GM12878 (cell line): ENCODE measurements around the gene CTNNAL1. TPM values are rescaled to one million over a fixed set of nuclear protein-coding genes. Genes with fewer than 3 reads are reported as not detected.

ENCODE experiments used
- ATAC-seq: fragments of 200-7000 bp; cut with Tn5 transposase; 3 replicates; pipeline ENCODE4 v1.9.1; 2020; ENCODE audit warnings: mild to moderate bottlenecking, moderate library complexity
- BruUV-seq: library from RNA; stranded (reverse); fragments of 400-500 nt; replicated peaks from 2 replicates; lab custom pipeline; 2021; lab: Mats Ljungman, UMichigan
- CTCF ChIA-PET: fragments of 300-600 bp; sonication (Branson Sonifier 250); formaldehyde crosslinking; extraction: SDS; loops from one replicate; lab custom pipeline; 2021; ENCODE audit warnings: inconsistent platforms; lab: Yijun Ruan, JAX
- POLR2A ChIA-PET: fragments of 350-600 bp; formaldehyde crosslinking; extraction: SDS; loops from one replicate; lab custom pipeline; 2021; ENCODE audit warnings: inconsistent platforms; lab: Charles Lee
- RAD21 ChIA-PET: fragments of 300-600 bp; sonication (Branson Sonifier 250); formaldehyde crosslinking; loops from one replicate; lab custom pipeline; 2023; ENCODE audit warnings: antibody characterized with exemption; ENCODE audit not compliant: unreplicated experiment; lab: Charles Lee
- SMC1A ChIA-PET: fragments of 300-600 bp; sonication (Branson Sonifier 250); formaldehyde crosslinking; loops from one replicate; lab custom pipeline; 2023; ENCODE audit not compliant: unreplicated experiment, uncharacterized antibody; lab: Charles Lee
- DNase-seq: peaks from one replicate; pipeline ENCODE4 v3.0.0-alpha.2; 2011; ENCODE audit warnings: low read depth, low spot score
- FAIRE-seq: peaks from 3 replicates; lab custom pipeline; 2011; peaks lifted over from hg19 to GRCh38; lab: Jason Lieb, UNC
- H2AFZ ChIP-seq: 2 replicates; pipeline ENCODE4 v1.6.0; 2011; ENCODE audit warnings: low read depth, low read length, control low read depth; ENCODE audit not compliant: control insufficient read depth
- H3K27ac ChIP-seq: 2 replicates; pipeline ENCODE4 v1.5.1; 2011; ENCODE audit warnings: control low read depth; ENCODE audit not compliant: control insufficient read depth, insufficient read depth
- H3K27me3 ChIP-seq, 2 experiments: replicated peaks in 1 of 2; 2 replicates each; pipeline versions ENCODE4 v1.6.0 to v1.6.1; 2011; ENCODE audit warnings: low read length in 1 of 2; ENCODE audit not compliant: control insufficient read depth in 2 of 2, insufficient read depth in 2 of 2
- H3K36me3 ChIP-seq, 2 experiments: 2 replicates each; pipeline ENCODE4 v1.5.1; 2011; ENCODE audit warnings: low read length in 1 of 2; ENCODE audit not compliant: control insufficient read depth in 2 of 2, insufficient read depth in 2 of 2
- H3K4me1 ChIP-seq: 2 replicates; pipeline ENCODE4 v1.6.1; 2011; ENCODE audit warnings: mild to moderate bottlenecking, low read length, moderate library complexity, mixed read lengths; ENCODE audit not compliant: control insufficient read depth, insufficient read depth
- H3K4me2 ChIP-seq: 2 replicates; pipeline ENCODE4 v1.6.0; 2011; ENCODE audit warnings: control low read depth; ENCODE audit not compliant: control insufficient read depth, insufficient read depth
- H3K4me3 ChIP-seq: fragments of 200-600 bp; sonication (generic); 2 replicates; pipeline ENCODE4 v1.5.1; 2016
- H3K79me2 ChIP-seq: 2 replicates; pipeline ENCODE4 v1.6.0; 2011; ENCODE audit warnings: low read length; ENCODE audit not compliant: control insufficient read depth, insufficient read depth
- H3K9ac ChIP-seq: 2 replicates; pipeline ENCODE4 v1.8.0; 2011; ENCODE audit warnings: low read length, control low read depth, mixed read lengths; ENCODE audit not compliant: control insufficient read depth, insufficient read depth
- H3K9me3 ChIP-seq: replicated peaks from 3 replicates; pipeline ENCODE4 v1.5.1; 2011; ENCODE audit warnings: mild to moderate bottlenecking, low read length; ENCODE audit not compliant: control insufficient read depth, insufficient read depth
- H4K20me1 ChIP-seq: 2 replicates; pipeline ENCODE4 v1.6.0; 2011; ENCODE audit not compliant: control insufficient read depth, insufficient read depth
- CHD2 ChIP-seq: IDR thresholded peaks from 2 replicates; pipeline ENCODE4 v1.6.1; 2011; ENCODE audit warnings: low read depth, low read length, improper control_type of control experiment, borderline replicate concordance
- EGR1 ChIP-seq, 2 experiments: IDR thresholded peaks; 1 replicate in 1 of 2; 2 replicates in 1 of 2; pipeline ENCODE4 v1.6.1; 2011 to 2012; ENCODE audit warnings: low read depth in 2 of 2, low read length in 2 of 2, borderline replicate concordance in 1 of 2, mild to moderate bottlenecking in 1 of 2, moderate library complexity in 1 of 2
- ELK1 ChIP-seq: IDR thresholded peaks from 2 replicates; pipeline ENCODE4 v1.6.1; 2012; ENCODE audit warnings: low read depth, low read length, improper control_type of control experiment
- EZH2 ChIP-seq: IDR thresholded peaks from 2 replicates; pipeline ENCODE4 v1.6.1; 2012; ENCODE audit warnings: low read depth, mild to moderate bottlenecking, control low read depth, inconsistent platforms, low read length, borderline replicate concordance; ENCODE audit not compliant: control insufficient read depth
- JUNB ChIP-seq: IDR thresholded peaks from 2 replicates; pipeline ENCODE4 v1.6.1; 2016; ENCODE audit warnings: antibody characterized with exemption, mild to moderate bottlenecking
- KAT2A ChIP-seq: conservative IDR thresholded peaks from 2 replicates; pipeline ENCODE4 v1.6.1; 2011; ENCODE audit warnings: low read depth, low read length; ENCODE audit not compliant: control insufficient read depth
- KLF5 ChIP-seq: fragments of 450-650 bp; IDR thresholded peaks from 2 replicates; pipeline ENCODE4 v1.6.1; 2014; ENCODE audit warnings: mild to moderate bottlenecking; ENCODE audit not compliant: partially characterized antibody
- MYC ChIP-seq: IDR thresholded peaks from 2 replicates; pipeline ENCODE4 v1.6.1; 2011; ENCODE audit warnings: mild to moderate bottlenecking, low read length, moderate library complexity, inconsistent platforms; ENCODE audit not compliant: insufficient read depth, insufficient replicate concordance, insufficient read length, severe bottlenecking
- NFIC ChIP-seq: IDR thresholded peaks from 2 replicates; pipeline ENCODE4 v1.6.1; 2012; ENCODE audit warnings: low read depth, mild to moderate bottlenecking, inconsistent platforms, low read length, moderate library complexity
- TCF12 ChIP-seq: IDR thresholded peaks from 2 replicates; pipeline ENCODE4 v1.6.1; 2011; ENCODE audit warnings: low read depth, mild to moderate bottlenecking, low read length
- WGBS: methylation state at CpG from one replicate; pipeline ENCODE4 v1.1.6; 2016; ENCODE audit warnings: low lambda C conversion rate; ENCODE audit not compliant: insufficient replicate concordance, insufficient coverage; ENCODE audit errors: missing lambda C conversion rate; 5-methylcytosine and 5-hydroxymethylcytosine counted together
- in situ Hi-C: fragments of 300-500 bp; cut with MboI; formaldehyde crosslinking; loops from 9 replicates; pipeline ENCODE4 v1.14.3; 2018; ENCODE audit warnings: mixed read lengths
- intact Hi-C: fragments of 100-400 bp; cut with micrococcal nuclease; formaldehyde crosslinking; loops from one replicate; pipeline ENCODE4 v1.14.2; 2022; ENCODE audit not compliant: unreplicated experiment
- polyA plus RNA-seq, 11 experiments: library from polyadenylated mRNA; depleted of rRNA in 4 of 11; unstranded in 6 of 11; stranded (reverse) in 5 of 11; fragments of >200 nt; fragmentation: Nextera tagmentation in 4 of 11; fragmentation: Illumina TruSeq in 1 of 11; extraction: Ambion mirVana in 4 of 11; extraction: Trizol in 1 of 11; gene quantifications; 1 replicate in 1 of 11; 2 replicates in 10 of 11; pipeline versions ENCODE4 v1.2.1 to v1.2.3, GENCODE V29; 2011 to 2016; ENCODE audit warnings: inconsistent platforms in 2 of 11, missing spikeins in 2 of 11, low read depth in 1 of 11
- total RNA-seq, 4 experiments: library from RNA; depleted of rRNA in 3 of 4; stranded (reverse); fragments of >200 nt in 3 of 4; fragmentation: Illumina TruSeq in 1 of 4; extraction: Trizol in 1 of 4; gene quantifications; 2 replicates each; pipeline versions ENCODE4 v1.2.1 to v1.2.3, GENCODE V29; 2013 to 2021
- TF ChIP-seq, protein P1 (sequence below): IDR thresholded peaks from 2 replicates; pipeline ENCODE4 v1.6.1; 2011; ENCODE audit warnings: low read depth, mild to moderate bottlenecking, low read length, moderate library complexity, borderline replicate concordance; ENCODE audit errors: extremely low read depth

Gene CTNNAL1
- total and polyA plus RNA-seq, 10 of the 15 experiments (the other 5 are each of a cell fraction or from before 2014, with no cell fraction given), result 16.3 to 82.5 (median 45.2) TPM

DNA sequence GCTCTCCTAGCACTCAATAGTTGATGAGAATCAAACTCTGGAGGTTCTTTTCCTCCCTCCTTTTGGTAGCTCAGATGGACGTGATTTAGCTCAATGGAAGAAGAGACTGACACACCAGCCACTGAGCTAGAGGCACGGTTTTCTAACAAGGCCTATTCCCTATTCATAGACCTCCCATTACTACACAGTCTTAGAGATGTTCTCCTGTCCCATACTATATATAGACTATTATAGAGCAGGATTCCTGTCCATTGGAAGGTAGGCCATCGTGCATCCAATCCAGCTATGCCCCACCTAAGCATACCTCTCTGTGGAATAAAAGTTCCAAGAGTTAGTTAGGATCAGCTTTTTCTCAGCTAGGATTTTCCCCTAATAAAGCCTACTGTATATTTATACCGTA is 30.3 kb upstream of the CTNNAL1 start (continued):
- TF ChIP-seq CHD2 (no peak), EGR1 (IDR thresholded peaks at IDR 0.05; ENCODE audit: borderline replicate concordance in 1 of 2, low read depth in 2 of 2, low read length in 2 of 2) (no peak), EZH2 (no peak), NFIC (no peak), ELK1 (no peak), TCF12 (no peak)
- TF ChIP-seq, protein P1, sequence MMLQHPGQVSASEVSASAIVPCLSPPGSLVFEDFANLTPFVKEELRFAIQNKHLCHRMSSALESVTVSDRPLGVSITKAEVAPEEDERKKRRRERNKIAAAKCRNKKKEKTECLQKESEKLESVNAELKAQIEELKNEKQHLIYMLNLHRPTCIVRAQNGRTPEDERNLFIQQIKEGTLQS, result no peak

DNA sequence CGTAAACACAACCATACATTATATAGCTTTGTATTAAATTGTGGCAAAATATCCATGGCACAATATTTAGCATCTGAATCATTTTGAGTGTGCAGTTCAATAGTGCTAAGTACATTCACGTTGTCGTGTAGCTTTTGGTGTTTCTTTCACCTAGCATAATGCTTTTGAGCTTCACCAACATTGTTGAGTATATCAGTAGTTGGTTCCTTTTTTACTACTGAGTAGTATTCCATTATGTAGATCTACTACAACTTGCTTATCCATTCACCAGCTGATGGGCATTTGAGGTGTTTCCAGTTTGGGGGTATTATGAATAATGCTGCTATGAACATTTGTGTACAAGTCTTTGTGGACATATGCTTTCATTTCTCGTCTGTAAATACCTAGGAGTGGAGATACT is 27.3 kb upstream of the CTNNAL1 start:
- POLR2A ChIA-PET, result no interaction called here
- in situ Hi-C loops (no loop called here), intact Hi-C loops (no loop called here)
- RAD21 ChIA-PET, result no interaction called here
- DNase-seq (no peak), FAIRE-seq (no peak), ATAC-seq (no peak)
- Histone ChIP-seq H3K27me3 (no peaks in the 10 kb centered on the region), H3K9ac (no peak overlapping the region), H3K4me1 (no peaks in the 10 kb centered on the region), H3K79me2 (no peaks in the 10 kb centered on the region), H3K27ac (no peak overlapping the region), H3K9me3 (no peaks in the 10 kb centered on the region), H3K4me2 (no peak overlapping the region), H3K4me3 (no peak overlapping the region), H4K20me1 (no peaks in the 10 kb centered on the region), H3K36me3 (peaks cover 2 to 3% of the 10 kb centered on the region in 2 experiments; a peak in 3 of 4 replicates), H2AFZ (no peak overlapping the region)
- BruUV-seq, result no TSS peak
- SMC1A ChIA-PET, result interaction anchor here (0.6 kb wide), 1 partner anchor 323 kb away, joined by 5 read pairs; no protein-coding TSS in a partner anchor
- WGBS, result 98% methylated on average over 4 of the region's 4 CpGs
- CTCF ChIA-PET, result interaction anchor here (0.6 kb wide), 1 partner anchor 429 kb away, joined by 3 read pairs; no protein-coding TSS in a partner anchor
- no peak for TF ChIP-seq KLF5
- no peak for TF ChIP-seq JUNB
- TF ChIP-seq MYC, result no peak
- no peak for TF ChIP-seq KAT2A
